Ishikawa (cell line): Measurements from ENCODE around the gene EXT2.

ENCODE experiments used
- CEBPB ChIP-seq: IDR thresholded peaks from 2 replicates; pipeline ENCODE4 v1.6.1; 2012
- CREB1 ChIP-seq: IDR thresholded peaks from 2 replicates; pipeline ENCODE4 v1.6.1; 2012; ENCODE audit warnings: low read depth
- EGR1 ChIP-seq: IDR thresholded peaks from 2 replicates; pipeline ENCODE4 v1.6.1; 2012
- EP300 ChIP-seq: IDR thresholded peaks from 2 replicates; pipeline ENCODE4 v1.6.1; 2012; ENCODE audit warnings: borderline replicate concordance
- FOXM1 ChIP-seq: IDR thresholded peaks from 2 replicates; pipeline ENCODE4 v1.6.1; 2012; ENCODE audit warnings: low read depth, borderline replicate concordance
- MAX ChIP-seq: IDR thresholded peaks from 2 replicates; pipeline ENCODE4 v1.6.1; 2012
- NFIC ChIP-seq: IDR thresholded peaks from 2 replicates; pipeline ENCODE4 v1.6.1; 2012
- RAD21 ChIP-seq: IDR thresholded peaks from 2 replicates; pipeline ENCODE4 v1.6.1; 2012; ENCODE audit warnings: low read depth
- TAF1 ChIP-seq: IDR thresholded peaks from 2 replicates; pipeline ENCODE4 v1.6.1; 2012; ENCODE audit warnings: low read depth, mild to moderate bottlenecking
- TCF12 ChIP-seq: IDR thresholded peaks from 2 replicates; pipeline ENCODE4 v1.6.1; 2012; ENCODE audit warnings: low read depth
- TEAD4 ChIP-seq: IDR thresholded peaks from 2 replicates; pipeline ENCODE4 v1.6.1; 2012
- YY1 ChIP-seq: IDR thresholded peaks from 2 replicates; pipeline ENCODE4 v1.6.1; 2012; ENCODE audit warnings: low read depth
- ZBTB7A ChIP-seq: IDR thresholded peaks from 2 replicates; pipeline ENCODE4 v1.6.1; 2012; ENCODE audit warnings: low read depth
- TF ChIP-seq, protein P1 (sequence below): IDR thresholded peaks from 2 replicates; pipeline ENCODE4 v1.6.1; 2012; ENCODE audit warnings: low read depth, mild to moderate bottlenecking
- TF ChIP-seq, protein P2 (sequence below): IDR thresholded peaks from 2 replicates; pipeline ENCODE4 v1.6.1; 2012

The EXT2 gene

DNA sequence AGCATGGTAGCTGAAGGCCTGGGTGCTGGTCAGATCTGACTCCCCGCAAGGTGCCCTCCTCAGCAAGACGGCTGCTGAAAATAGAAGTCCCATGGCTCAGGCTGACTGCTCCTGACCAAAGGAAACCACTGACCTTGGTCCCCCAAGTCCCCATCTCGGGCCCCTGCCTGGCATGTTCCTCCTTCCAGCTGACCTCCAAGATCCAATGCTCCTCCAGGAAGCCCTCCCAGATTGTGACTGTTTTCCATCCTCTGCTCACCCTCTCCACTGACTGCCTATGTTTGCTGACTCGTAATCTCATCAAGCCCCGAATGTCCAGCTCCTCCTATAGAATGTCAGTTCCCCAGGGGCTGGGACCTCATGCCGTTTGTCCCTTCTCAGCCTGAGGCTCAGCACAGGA is 184.0 kb downstream of the EXT2 start:
- TF ChIP-seq RAD21, result no peak
- no peak for TF ChIP-seq CREB1
- TF ChIP-seq FOXM1, result no peak
- TF ChIP-seq, protein P1, sequence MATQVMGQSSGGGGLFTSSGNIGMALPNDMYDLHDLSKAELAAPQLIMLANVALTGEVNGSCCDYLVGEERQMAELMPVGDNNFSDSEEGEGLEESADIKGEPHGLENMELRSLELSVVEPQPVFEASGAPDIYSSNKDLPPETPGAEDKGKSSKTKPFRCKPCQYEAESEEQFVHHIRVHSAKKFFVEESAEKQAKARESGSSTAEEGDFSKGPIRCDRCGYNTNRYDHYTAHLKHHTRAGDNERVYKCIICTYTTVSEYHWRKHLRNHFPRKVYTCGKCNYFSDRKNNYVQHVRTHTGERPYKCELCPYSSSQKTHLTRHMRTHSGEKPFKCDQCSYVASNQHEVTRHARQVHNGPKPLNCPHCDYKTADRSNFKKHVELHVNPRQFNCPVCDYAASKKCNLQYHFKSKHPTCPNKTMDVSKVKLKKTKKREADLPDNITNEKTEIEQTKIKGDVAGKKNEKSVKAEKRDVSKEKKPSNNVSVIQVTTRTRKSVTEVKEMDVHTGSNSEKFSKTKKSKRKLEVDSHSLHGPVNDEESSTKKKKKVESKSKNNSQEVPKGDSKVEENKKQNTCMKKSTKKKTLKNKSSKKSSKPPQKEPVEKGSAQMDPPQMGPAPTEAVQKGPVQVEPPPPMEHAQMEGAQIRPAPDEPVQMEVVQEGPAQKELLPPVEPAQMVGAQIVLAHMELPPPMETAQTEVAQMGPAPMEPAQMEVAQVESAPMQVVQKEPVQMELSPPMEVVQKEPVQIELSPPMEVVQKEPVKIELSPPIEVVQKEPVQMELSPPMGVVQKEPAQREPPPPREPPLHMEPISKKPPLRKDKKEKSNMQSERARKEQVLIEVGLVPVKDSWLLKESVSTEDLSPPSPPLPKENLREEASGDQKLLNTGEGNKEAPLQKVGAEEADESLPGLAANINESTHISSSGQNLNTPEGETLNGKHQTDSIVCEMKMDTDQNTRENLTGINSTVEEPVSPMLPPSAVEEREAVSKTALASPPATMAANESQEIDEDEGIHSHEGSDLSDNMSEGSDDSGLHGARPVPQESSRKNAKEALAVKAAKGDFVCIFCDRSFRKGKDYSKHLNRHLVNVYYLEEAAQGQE, result no peak
- no peak for TF ChIP-seq CEBPB
- no peak for TF ChIP-seq NFIC
- no peak for TF ChIP-seq EGR1
- TF ChIP-seq TEAD4, result no peak
- no peak for TF ChIP-seq ZBTB7A
- no peak for TF ChIP-seq MAX
- TF ChIP-seq, protein P2, sequence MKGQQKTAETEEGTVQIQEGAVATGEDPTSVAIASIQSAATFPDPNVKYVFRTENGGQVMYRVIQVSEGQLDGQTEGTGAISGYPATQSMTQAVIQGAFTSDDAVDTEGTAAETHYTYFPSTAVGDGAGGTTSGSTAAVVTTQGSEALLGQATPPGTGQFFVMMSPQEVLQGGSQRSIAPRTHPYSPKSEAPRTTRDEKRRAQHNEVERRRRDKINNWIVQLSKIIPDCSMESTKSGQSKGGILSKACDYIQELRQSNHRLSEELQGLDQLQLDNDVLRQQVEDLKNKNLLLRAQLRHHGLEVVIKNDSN, result no peak
- no peak for TF ChIP-seq YY1
- TF ChIP-seq EP300, result no peak
- TF ChIP-seq TCF12, result no peak
- TF ChIP-seq TAF1, result no peak

- TF ChIP-seq EGR1 (no peak), ZBTB7A (no peak), YY1 (no peak), TAF1 (no peak), TCF12 (no peak), FOXM1 (no peak), TEAD4 (no peak), RAD21 (no peak), NFIC (no peak), CREB1 (no peak), CEBPB (no peak), MAX (no peak), EP300 (no peak)
- TF ChIP-seq, protein P2, result no peak
- TF ChIP-seq, protein P1, result no peak
Observed at GRCh38 chr11:44280257-44280656, 184.8 kb downstream of the EXT2 start.

DNA sequence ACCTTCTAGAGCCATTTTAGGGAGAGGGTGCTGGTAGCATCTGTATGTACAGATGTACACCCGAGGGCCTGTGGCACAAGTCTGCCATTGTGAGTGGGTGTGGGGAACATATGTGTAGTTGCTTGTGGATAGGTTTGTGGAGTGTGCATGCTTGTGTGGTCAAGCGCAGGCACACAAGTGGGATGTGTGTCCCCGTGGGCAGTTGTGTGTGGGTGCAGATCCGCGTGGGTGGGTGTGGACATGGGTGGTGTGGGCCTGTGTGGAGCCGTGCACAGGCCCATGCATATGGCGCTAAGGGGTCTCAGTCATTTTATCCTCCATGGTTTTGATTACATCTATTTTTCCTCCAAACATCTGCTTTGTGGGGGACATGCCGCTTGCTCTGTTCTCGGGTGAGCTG is 185.7 kb downstream of the EXT2 start:
- TF ChIP-seq, protein P2, result no peak

GRCh38 chr11:44282620-44283019 is 187.1 kb downstream of the EXT2 start:
- TF ChIP-seq TEAD4, result no peak
- TF ChIP-seq CREB1, result no peak
- TF ChIP-seq EGR1, result no peak
- TF ChIP-seq, protein P1, result no peak
- TF ChIP-seq NFIC, result no peak
- TF ChIP-seq EP300, result no peak
- no peak for TF ChIP-seq TCF12
- no peak for TF ChIP-seq TAF1
- no peak for TF ChIP-seq MAX
- TF ChIP-seq FOXM1, result no peak
- TF ChIP-seq, protein P2, result no peak
- no peak for TF ChIP-seq YY1
- TF ChIP-seq CEBPB, result no peak
- no peak for TF ChIP-seq ZBTB7A
